ENCODE data around the gene SH2D3C.
A peak's percentile ranks its signal among the peaks of the same experiment; 100 is the strongest.
"Not testable (repeated sequence)": the region's sequence is repeated elsewhere in the genome, so short reads cannot be mapped to it uniquely, and the experiment has no call there.

Gene SH2D3C

DNA sequence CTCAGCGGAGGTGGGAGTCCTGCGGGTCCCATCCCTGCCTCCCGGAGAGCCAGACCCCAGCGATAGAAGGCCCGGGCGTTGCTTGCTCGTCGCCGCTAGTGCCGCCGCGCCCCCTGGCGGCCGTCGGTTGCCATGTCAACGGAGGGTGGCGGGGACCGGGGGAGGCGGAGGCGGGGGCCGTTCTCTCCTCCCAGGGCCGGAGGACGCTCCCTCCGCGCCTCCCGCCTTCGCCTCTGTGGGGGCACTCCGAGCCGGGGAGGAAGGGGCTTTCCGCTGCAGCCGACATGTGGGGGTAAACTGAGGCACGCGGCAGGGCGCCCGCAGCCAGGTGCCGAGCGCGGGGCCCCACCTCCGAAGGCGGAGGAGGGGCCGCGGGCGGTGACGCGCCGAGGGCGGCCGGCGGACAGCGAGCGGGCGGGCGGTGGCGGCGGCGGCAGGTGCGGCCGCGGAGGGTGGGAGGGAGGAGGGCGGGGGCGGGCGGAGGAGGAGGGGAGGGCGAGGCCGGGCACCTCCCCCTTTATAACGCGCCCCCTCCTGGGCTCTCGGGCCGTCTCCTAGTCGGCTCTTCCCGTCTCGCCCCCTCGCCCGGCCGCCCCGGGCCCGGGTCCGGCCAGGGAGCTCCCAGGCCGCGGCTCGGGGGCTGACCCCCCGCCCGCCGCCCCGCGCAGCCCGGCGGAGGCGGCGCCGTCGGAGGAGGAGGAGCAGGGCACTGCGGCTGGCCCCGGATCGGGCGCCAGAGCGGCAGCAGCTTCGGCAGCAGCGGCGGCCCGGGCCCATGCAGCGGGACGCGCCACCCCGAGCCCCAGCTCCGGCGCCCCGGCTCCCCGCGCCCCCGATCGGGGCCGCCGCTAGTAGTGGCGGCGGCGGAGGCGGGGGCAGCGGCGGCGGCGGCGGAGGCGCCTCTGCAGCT is 6.8 kb upstream of the SH2D3C start:
- DNase-seq = peak; percentile 89

DNA sequence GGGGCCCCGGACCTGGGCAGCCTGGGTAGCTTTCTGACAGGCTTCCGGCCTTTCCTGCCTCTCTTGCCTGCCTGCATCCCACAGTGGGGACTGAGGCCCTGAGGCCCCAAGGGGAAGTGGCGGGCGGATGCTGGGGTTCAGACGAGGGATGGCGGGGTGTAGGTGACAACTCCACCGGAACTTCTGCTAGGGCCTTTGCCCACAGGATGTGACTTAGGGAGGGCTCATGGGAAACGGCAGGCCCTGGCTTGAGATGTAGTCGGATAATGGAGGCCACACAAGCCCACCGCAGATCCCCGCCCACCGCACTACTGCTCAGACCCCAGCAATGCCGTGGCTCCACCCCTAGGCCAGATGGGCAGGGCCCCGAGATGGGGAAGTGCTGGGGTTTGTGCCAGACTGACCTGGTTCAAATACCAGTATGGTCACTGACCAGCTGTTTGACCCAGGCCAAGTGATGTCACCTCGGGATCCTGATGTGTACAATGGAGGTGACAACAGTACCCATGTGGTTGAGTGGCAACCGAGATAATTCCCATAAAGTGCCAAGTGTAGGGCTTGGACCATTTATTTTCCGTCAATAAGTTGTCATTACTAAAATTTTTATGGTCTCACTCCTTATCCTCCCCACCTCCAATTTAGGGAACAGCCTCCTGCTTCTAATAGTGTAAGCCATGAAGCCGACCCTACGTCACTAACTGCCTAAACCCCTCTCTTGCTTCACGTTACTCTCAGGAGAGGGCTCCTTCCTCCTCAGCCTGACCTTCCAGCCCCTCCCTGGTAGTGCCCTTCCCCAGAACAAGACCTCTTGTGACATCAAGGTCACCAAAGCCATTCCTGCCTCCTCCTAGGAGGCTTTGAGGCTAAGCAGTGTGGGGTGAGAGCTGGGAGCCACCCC is 4.9 kb upstream of the SH2D3C start:
- DNase-seq = no peak

DNA sequence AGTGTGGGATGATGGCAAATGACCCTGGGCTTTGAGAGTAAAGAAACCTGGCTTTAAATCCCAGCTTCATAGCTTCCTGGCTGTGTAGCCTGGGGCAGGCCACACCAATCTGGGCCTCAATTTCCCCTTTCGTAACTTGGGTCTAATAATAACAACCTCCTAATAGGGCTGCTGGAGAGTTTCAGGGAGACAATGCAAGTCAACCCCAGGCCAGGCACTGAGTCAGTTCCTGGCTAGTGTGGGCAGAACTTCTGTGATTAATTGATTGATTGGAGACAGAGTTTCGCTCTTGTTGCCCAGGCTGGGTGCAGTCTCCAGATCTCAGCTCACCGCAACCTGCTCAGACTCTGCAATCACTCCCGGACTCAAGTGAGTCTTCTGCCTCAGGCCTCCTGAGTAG is 3.3 kb upstream of the SH2D3C start:
- no peak for DNase-seq

DNA sequence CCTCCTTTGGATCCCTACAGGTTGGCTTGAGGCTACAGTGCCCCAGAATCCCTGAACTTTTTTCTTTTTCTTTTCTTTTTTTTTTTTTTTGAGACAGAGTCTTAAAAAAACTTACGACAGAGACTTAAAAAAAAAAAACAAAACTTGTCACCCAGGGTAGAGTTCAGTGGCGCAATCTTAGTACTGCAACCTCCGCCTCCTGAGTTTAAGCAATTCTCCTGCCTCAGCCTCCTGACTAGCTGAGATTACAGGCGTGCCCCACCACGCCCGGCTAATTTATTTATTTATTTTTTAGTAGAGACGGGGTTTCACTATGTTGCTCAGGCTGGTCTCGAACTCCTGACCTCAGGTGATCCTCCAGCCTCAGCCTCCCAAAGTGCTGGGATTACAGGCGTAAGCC is 2.4 kb upstream of the SH2D3C start:
- not testable (repeated sequence) for DNase-seq

GRCh38 chr9:127780126-127780885 is 1.8 kb upstream of the SH2D3C start:
- no peak for DNase-seq

GRCh38 chr9:127779136-127779981 is 893 bp upstream of the SH2D3C start:
- DNase-seq = no peak

DNA sequence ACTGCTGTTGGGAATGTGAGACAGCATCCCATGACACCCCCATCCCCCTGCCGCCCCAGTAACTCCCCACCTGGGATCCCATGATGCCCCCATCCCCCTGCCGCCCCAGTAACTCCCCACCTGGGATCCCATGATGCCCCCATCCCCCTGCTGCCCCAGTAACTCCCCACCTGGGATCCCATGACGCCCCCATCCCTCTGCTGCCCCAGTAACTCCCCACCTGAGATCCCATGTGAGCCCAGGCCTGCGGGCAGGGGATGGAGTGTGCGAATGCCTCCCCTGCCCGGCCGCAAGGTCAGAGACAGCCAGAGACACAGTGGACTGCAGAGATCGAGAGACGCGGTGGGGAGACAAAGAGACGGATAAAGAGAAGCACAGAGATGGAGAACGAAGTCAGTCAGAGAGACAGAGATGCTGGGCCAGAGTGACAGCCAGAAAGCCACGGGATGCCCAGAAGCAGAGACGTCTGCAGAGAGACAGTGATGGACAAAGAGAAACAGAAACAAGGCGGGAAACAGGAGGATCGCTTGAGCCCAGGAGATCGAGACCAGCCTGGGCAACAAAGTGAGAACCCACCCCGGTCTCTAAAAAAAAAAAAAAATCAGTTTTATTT is 992 bp downstream of the SH2D3C start:
- DNase-seq = no peak

DNA sequence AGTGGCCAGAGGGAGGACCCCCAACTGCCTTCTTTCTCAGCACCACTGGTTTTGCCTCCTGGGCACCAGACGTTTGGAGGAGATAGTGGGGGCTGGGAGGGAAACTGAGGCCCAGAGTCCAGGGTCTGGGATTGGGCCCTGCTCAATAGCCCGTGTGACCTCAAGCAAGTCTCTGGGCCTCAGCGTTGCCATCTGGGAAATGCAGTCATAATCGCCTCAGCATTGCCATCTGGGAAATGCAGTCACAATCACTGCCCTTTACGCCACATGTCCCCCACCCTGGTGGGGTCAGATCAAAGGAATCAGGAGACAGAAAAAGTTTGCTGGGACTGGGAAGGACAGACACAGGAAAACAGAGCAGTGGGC is 1.6 kb downstream of the SH2D3C start:
- DNase-seq = no peak

DNA sequence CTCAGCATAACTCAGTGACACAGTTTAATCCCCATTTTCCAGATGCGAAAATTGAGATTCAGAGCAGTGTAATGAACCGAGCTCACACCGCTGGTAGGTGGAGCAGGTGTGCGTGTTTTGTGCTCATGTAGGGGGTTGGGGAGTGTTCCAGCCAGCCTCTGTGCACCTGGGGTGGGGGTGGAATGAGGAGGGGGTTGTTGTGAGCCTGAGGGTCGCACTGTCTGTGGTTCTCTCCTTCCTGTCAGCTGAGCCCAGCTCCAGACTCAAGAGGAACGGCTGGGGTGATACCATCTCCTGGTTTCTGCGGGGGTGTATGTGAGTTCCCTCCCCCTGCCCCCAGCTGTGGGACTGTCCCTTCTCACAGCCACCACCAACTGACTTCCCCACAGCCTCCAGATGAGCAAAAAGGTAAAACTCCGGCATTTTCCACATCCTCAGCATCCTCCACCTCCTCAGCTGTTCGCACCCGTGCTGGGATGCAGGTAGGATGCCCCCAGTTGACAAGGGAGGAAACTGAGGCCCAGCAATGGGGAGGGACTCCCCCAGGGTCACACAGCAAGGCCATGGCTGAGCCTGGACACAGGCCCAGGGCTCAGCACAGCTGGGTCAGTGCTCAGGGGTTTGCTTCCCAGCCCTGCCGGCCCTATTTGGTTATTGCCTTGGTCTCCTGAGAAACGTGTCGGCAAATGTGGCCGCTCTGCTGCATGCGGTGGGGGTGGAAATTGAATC is 2.1 kb downstream of the SH2D3C start:
- peak; percentile 37 for DNase-seq

- DNase-seq = no peak
These were observed 4.5 kb downstream of the SH2D3C start for GRCh38 chr9:127773981-127774380.

DNA sequence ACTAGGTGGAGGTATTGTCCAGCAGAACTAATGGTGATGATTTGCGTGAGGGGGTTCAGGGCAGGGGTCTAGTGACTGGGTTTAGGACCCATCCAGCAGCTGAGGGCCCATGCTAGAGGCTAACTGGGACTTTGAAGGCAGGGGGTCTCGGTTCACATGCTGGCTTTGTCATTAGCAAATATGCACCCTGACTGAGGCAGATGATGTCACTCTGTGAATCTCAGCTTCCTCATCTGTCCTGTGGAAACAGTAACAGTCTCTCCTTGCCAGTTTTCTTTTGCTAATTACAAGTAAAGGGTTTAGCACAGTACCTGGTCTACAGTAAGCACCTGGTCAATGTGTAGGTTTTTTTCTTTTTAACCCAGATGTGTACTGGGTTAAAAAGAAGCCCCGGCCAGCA is 5.2 kb downstream of the SH2D3C start:
- DNase-seq = no peak

DNA sequence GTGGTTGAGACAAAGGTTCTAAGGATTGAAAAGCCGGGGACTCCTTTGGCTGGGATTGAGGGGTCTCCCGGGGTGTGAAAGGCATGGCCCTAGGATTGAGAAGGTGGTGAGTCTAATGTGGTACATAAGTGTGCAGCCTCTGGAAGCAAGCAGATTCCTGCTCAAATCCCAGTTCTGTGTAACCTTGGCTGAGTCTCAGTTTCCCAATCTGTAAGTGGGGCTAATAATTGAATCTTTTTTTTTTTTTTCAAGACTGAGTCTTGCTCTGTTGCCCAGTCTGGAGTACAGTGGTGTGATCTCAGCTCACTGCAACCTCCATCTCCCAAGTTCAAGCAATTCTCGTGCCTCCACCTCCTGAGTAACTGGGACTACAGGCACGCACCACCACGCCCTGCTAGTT is 5.9 kb downstream of the SH2D3C start:
- no peak for DNase-seq

DNA sequence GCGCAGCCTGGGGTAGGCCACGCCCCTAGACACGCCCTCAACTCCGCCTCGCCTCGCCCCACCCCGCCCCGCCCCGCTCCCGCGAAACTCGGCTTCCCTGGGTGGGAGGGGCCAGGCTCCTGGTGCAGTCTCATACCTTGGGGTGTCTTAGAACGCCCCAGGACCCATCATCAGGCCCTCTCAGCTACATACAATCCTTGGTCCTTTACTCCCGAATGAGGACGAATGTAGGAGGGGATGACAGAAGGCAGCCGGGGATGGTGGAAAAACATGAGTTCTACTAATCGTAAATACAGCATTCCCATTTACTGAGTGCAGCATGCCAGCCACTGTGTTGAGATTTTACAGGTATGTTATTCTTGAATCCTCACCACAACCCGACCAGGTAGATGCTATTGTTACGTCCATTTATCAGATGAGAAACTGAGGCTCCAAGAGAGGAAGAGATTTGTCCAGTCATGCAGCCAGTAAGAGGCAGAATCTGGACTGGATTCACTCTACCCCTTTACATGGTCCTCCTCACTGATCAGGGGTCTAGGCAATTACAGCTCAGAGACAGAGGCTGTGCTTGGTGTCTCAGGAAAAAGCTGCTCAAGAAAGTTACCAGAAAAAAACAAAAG is 6.8 kb downstream of the SH2D3C start:
- no peak for DNase-seq

DNA sequence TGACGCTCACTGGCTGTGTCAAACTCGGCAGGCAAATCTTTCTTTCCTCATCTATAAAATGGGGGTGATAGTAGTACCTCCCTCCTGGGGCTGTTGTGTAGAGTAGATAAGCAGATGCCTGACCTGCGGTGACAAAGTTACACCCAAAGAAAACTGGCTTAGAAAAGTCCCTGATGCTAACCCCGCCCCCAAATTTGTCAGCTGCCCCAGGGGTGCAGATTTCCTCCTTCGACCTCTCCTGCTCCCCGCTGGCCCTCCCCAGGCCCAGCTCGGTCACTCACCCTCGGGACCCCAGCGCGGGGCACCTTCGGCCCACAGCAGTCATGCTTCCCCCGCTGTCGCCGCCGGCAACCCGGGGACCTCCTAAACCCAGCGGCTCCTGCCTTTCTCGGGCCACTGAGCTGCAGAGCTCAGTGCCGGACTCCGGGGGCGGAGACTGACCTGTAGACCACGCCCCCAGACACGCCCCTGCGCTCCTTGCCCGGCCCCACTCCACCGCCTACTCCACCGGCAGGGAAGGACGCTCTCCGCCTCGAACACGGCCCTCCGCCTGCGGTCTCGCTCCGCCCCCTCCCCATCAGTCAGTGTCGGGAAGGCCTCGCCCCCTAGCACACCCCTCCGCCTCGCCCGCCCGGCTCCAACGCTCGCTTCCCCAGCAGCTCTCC is 7.4 kb downstream of the SH2D3C start:
- peak; percentile 98 for DNase-seq

GRCh38 chr9:127770583-127770904 is 7.9 kb downstream of the SH2D3C start:
- DNase-seq = no peak

GRCh38 chr9:127769929-127770582 is 8.4 kb downstream of the SH2D3C start:
- no peak for DNase-seq

- no peak for DNase-seq
These were observed 9.4 kb downstream of the SH2D3C start for GRCh38 chr9:127769101-127769500.

GRCh38 chr9:127768698-127769097 is 9.8 kb downstream of the SH2D3C start:
- DNase-seq = no peak

DNA sequence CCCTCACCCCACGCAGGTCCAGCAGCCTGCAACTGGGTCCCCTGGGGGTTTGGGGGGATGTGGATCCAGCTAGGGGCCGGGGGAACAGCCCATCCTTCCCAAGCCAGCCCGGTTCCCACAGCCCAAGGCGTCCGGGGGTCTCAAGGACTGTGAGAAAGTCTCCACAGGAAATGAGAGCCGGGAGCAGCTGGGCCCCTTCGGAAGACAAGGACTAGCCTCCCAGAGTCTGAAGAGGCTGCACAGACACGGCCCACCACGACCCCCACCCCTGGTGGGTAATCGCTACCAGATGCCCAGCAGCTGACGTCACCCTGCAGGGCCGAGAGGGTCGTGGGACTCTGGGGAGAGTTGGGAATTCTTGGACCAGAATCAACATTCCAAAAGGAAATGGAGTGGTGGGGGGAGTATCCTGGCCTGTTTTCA is 10.5 kb downstream of the SH2D3C start:
- DNase-seq = no peak

DNA sequence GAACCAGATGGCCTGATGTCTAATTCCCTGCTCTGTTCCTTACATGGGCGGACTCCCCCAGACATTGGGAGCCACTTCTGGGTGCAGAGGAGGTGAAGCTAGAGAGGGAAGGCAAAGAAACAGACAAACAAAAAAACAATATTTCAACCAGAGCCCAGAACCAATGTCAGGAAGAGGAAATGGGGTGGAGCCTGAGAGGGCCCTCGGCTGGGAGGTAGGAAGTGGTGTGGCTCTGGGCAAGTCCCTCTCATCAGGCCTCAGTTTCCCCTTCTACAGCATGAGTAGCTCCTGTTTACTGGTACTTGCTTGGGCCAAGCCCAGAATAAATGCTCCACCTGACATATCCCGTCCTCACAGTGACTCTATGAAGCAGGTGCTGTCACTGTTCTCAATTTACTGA is 11.1 kb downstream of the SH2D3C start:
- DNase-seq = peak; percentile 37

Data from NCI-H82 (cell line).